ENCODE results near the gene ATP4A.

- TF ChIP-seq CTCF (IDR thresholded peaks at IDR 0.05; ENCODE audit: borderline replicate concordance, extremely low read depth, low read length, poor library complexity, severe bottlenecking) = no peak
- no peak for TF ChIP-seq EZH2 (IDR thresholded peaks at IDR 0.05; ENCODE audit: borderline replicate concordance, low read depth, low read length, severe bottlenecking)
These were observed 32.2 kb downstream of the ATP4A start for GRCh38 chr19:35531291-35531690.
